ENCODE measurements around the gene MUC22. TPM values are rescaled to one million over a fixed set of nuclear protein-coding genes. Genes with fewer than 3 reads are reported as not detected.
"Not testable (repeated sequence)": the region's sequence is repeated elsewhere in the genome, so short reads cannot be mapped to it uniquely, and the experiment has no call there.

MUC22 gene
- total RNA-seq, 1 donor from 2014 or later: 0.05 TPM

- H3K27me3 ChIP-seq (ENCODE audit: insufficient read depth, low read length): peaks cover 4% of the 10 kb centered on the region
- H3K4me3 ChIP-seq (ENCODE audit: insufficient read depth, low read depth, low read length): no peak overlapping the region
- H3K27me3 Mint-ChIP-seq (ENCODE audit: low read depth, unreplicated experiment): peaks cover 9% of the 10 kb centered on the region
- no peak overlapping the region for H3K9ac ChIP-seq (ENCODE audit: low read length)
- H3K9me3 ChIP-seq (ENCODE audit: insufficient read depth, low read depth, low read length): no peaks in the 10 kb centered on the region
- FAIRE-seq: no peak
- peaks cover 2% of the 10 kb centered on the region for H3K4me1 ChIP-seq (ENCODE audit: insufficient read depth, low read length)
- no peak overlapping the region for H3K27ac ChIP-seq (ENCODE audit: low read depth, low read length)
- peaks cover 5% of the 10 kb centered on the region for H3K4me1 Mint-ChIP-seq (ENCODE audit: low read depth, unreplicated experiment)
- no peak overlapping the region for H2AFZ ChIP-seq (ENCODE audit: low read depth, low read length)
- no peak for TF ChIP-seq CTCF (IDR thresholded peaks at IDR 0.05; ENCODE audit: insufficient read depth, low read depth, low read length)
- TF ChIP-seq EZH2 (IDR thresholded peaks at IDR 0.05; ENCODE audit: insufficient read depth, low read length): no peak
- no peak overlapping the region for H3K4me3 Mint-ChIP-seq (ENCODE audit: unreplicated experiment)
- no peaks in the 10 kb centered on the region for H3K36me3 ChIP-seq (ENCODE audit: insufficient read depth, low read length)
- DNase-seq (ENCODE audit: low read depth): no peak
- no peak overlapping the region for H3K4me2 ChIP-seq (ENCODE audit: low read length)
- H3K9me3 Mint-ChIP-seq (ENCODE audit: unreplicated experiment): peaks cover 4% of the 10 kb centered on the region
- no peak overlapping the region for H3K27ac Mint-ChIP-seq (ENCODE audit: unreplicated experiment)
- no peaks in the 10 kb centered on the region for H4K20me1 ChIP-seq (ENCODE audit: insufficient read depth, low read length)
- no peaks in the 10 kb centered on the region for H3K79me2 ChIP-seq (ENCODE audit: insufficient read depth, low read length)
- H3K36me3 Mint-ChIP-seq (ENCODE audit: low read depth, unreplicated experiment): no peaks in the 10 kb centered on the region
Measured at GRCh38 chr6:31065556-31065955, 55.3 kb downstream of the MUC22 start.

GRCh38 chr6:31067028-31067427, 56.8 kb downstream of the MUC22 start:
- H3K27me3 ChIP-seq (ENCODE audit: insufficient read depth, low read length); H4K20me1 ChIP-seq (ENCODE audit: insufficient read depth, low read length); H3K4me3 Mint-ChIP-seq (ENCODE audit: unreplicated experiment); H3K4me1 ChIP-seq (ENCODE audit: insufficient read depth, low read length); H3K9me3 Mint-ChIP-seq (ENCODE audit: unreplicated experiment); H3K27me3 Mint-ChIP-seq (ENCODE audit: low read depth, unreplicated experiment); H3K4me3 ChIP-seq (ENCODE audit: insufficient read depth, low read depth, low read length); H3K36me3 ChIP-seq (ENCODE audit: insufficient read depth, low read length); H3K9me3 ChIP-seq (ENCODE audit: insufficient read depth, low read depth, low read length); H3K9ac ChIP-seq (ENCODE audit: low read length); H3K4me2 ChIP-seq (ENCODE audit: low read length); H3K79me2 ChIP-seq (ENCODE audit: insufficient read depth, low read length); FAIRE-seq; H2AFZ ChIP-seq (ENCODE audit: low read depth, low read length); H3K36me3 Mint-ChIP-seq (ENCODE audit: low read depth, unreplicated experiment); H3K27ac Mint-ChIP-seq (ENCODE audit: unreplicated experiment); DNase-seq (ENCODE audit: low read depth); H3K27ac ChIP-seq (ENCODE audit: low read depth, low read length): not testable (repeated sequence)
- H3K4me1 Mint-ChIP-seq (ENCODE audit: low read depth, unreplicated experiment): peaks cover 10% of the 10 kb centered on the region

GRCh38 chr6:31067891-31068668, 57.8 kb downstream of the MUC22 start:
- not testable (repeated sequence) for H3K9me3 ChIP-seq (ENCODE audit: insufficient read depth, low read depth, low read length); H3K27me3 ChIP-seq (ENCODE audit: insufficient read depth, low read length); H4K20me1 ChIP-seq (ENCODE audit: insufficient read depth, low read length); H3K4me2 ChIP-seq (ENCODE audit: low read length); H3K4me3 Mint-ChIP-seq (ENCODE audit: unreplicated experiment); H3K36me3 ChIP-seq (ENCODE audit: insufficient read depth, low read length); H3K27ac Mint-ChIP-seq (ENCODE audit: unreplicated experiment); H3K79me2 ChIP-seq (ENCODE audit: insufficient read depth, low read length); H3K9me3 Mint-ChIP-seq (ENCODE audit: unreplicated experiment); DNase-seq (ENCODE audit: low read depth); H3K27me3 Mint-ChIP-seq (ENCODE audit: low read depth, unreplicated experiment); H3K4me3 ChIP-seq (ENCODE audit: insufficient read depth, low read depth, low read length); H3K36me3 Mint-ChIP-seq (ENCODE audit: low read depth, unreplicated experiment); H2AFZ ChIP-seq (ENCODE audit: low read depth, low read length); H3K27ac ChIP-seq (ENCODE audit: low read depth, low read length); FAIRE-seq; H3K9ac ChIP-seq (ENCODE audit: low read length)
- H3K4me1 Mint-ChIP-seq (ENCODE audit: low read depth, unreplicated experiment): peaks cover 13% of the 10 kb centered on the region
- peaks cover 13% of the 10 kb centered on the region for H3K4me1 ChIP-seq (ENCODE audit: insufficient read depth, low read length)
